H1 (cell line): Measurements from ENCODE around the gene SIX6. TPM values are rescaled to one million over a fixed set of nuclear protein-coding genes. Genes with fewer than 3 reads are reported as not detected.

Source experiments
- ASH2L ChIP-seq: fragments of 200-600, 300-600 bp; sonication (generic); IDR thresholded peaks from one replicate; pipeline ENCODE4 v1.7.1; 2017; ENCODE audit warnings: low read length
- BACH1 ChIP-seq: IDR thresholded peaks from 2 replicates; pipeline ENCODE4 v1.6.1; 2012; ENCODE audit warnings: low read length, improper control_type of control experiment
- BCL11A ChIP-seq, 2 experiments: IDR thresholded peaks; one replicate each; pipeline ENCODE4 v1.6.1; 2011; ENCODE audit warnings: low read depth in 2 of 2, low read length in 2 of 2, mild to moderate bottlenecking in 2 of 2
- BRCA1 ChIP-seq: IDR thresholded peaks from 2 replicates; pipeline ENCODE4 v1.6.1; 2012; ENCODE audit warnings: low read depth, low read length, improper control_type of control experiment
- CBX5 ChIP-seq: fragments of 300-800, 300-1000 bp; sonication (generic); IDR thresholded peaks from 2 replicates; pipeline ENCODE4 v1.7.1; 2016; ENCODE audit warnings: antibody characterized with exemption, low read length, low read depth
- CTBP2 ChIP-seq: IDR thresholded peaks from 2 replicates; pipeline ENCODE4 v1.7.0; 2011; ENCODE audit warnings: borderline replicate concordance, mild to moderate bottlenecking, moderate library complexity, mixed read lengths, low read length; ENCODE audit not compliant: insufficient read depth, insufficient read length
- CTCF ChIP-seq, 3 experiments: IDR thresholded peaks; 1 replicate in 2 of 3; 2 replicates in 1 of 3; pipeline versions ENCODE4 v1.5.1 to v1.6.1; 2011; ENCODE audit warnings: low read length in 3 of 3, mild to moderate bottlenecking in 3 of 3, inconsistent platforms in 2 of 3, low read depth in 1 of 3, moderate library complexity in 1 of 3; ENCODE audit not compliant: insufficient read depth in 1 of 3; ENCODE audit errors: control extremely low read depth in 1 of 3
- GTF2F1 ChIP-seq: IDR thresholded peaks from 2 replicates; pipeline ENCODE4 v1.6.1; 2012; ENCODE audit warnings: low read depth, low read length, improper control_type of control experiment, borderline replicate concordance
- HDAC2 ChIP-seq, 2 experiments: fragments of 300-600 bp in 1 of 2; sonication (generic) in 1 of 2; IDR thresholded peaks; 2 replicates each; pipeline ENCODE4 v1.6.1; 2011 to 2012; ENCODE audit warnings: low read depth in 2 of 2, low read length in 2 of 2, mild to moderate bottlenecking in 2 of 2, moderate library complexity in 2 of 2, borderline replicate concordance in 1 of 2, inconsistent platforms in 1 of 2
- JUND ChIP-seq: IDR thresholded peaks from 2 replicates; pipeline ENCODE4 v1.6.1; 2011; ENCODE audit warnings: mild to moderate bottlenecking, improper control_type of control experiment, low read length
- KDM1A ChIP-seq: fragments of 200-600, 300-600 bp; sonication (generic); IDR thresholded peaks from 2 replicates; pipeline ENCODE4 v1.7.1; 2016; ENCODE audit warnings: mild to moderate bottlenecking, low read length, borderline replicate concordance
- MAFK ChIP-seq: IDR thresholded peaks from 2 replicates; pipeline ENCODE4 v1.6.1; 2012; ENCODE audit warnings: low read depth, mild to moderate bottlenecking, improper control_type of control experiment, low read length
- MAX ChIP-seq: IDR thresholded peaks from 2 replicates; pipeline ENCODE4 v1.6.1; 2012; ENCODE audit warnings: inconsistent platforms
- NANOG ChIP-seq: IDR thresholded peaks from 2 replicates; pipeline ENCODE4 v1.6.1; 2011; ENCODE audit warnings: low read length, low read depth, mild to moderate bottlenecking, inconsistent platforms; ENCODE audit not compliant: insufficient read depth, poor library complexity, severe bottlenecking
- POU5F1 ChIP-seq: IDR thresholded peaks from 2 replicates; pipeline ENCODE4 v1.6.1; 2011; ENCODE audit warnings: low read depth, mild to moderate bottlenecking, low read length, moderate library complexity
- SIX5 ChIP-seq: IDR thresholded peaks from 2 replicates; pipeline ENCODE4 v1.6.1; 2011; ENCODE audit warnings: mild to moderate bottlenecking, low read depth, low read length
- TAF1 ChIP-seq: IDR thresholded peaks from 2 replicates; pipeline ENCODE4 v1.6.1; 2011; ENCODE audit warnings: mild to moderate bottlenecking, low read depth, low read length
- TAF7 ChIP-seq: optimal IDR thresholded peaks from 2 replicates; pipeline ENCODE3; 2011; ENCODE audit warnings: low read depth, mild to moderate bottlenecking, inconsistent platforms, low read length, moderate library complexity, borderline replicate concordance
- USF2 ChIP-seq: IDR thresholded peaks from 2 replicates; pipeline ENCODE4 v1.6.1; 2011; ENCODE audit warnings: low read length, improper control_type of control experiment
- polyA plus RNA-seq, 7 experiments: library from polyadenylated mRNA; depleted of rRNA in 3 of 7; stranded (reverse) in 5 of 7; unstranded in 2 of 7; fragments of >200 nt in 5 of 7; fragments of 200-250 nt in 2 of 7; gene quantifications; 1 replicate in 5 of 7; 2 replicates in 1 of 7; 4 replicates in 1 of 7; pipeline versions ENCODE4 v1.2.1 to v1.2.3, GENCODE V29; 2011 to 2013; ENCODE audit warnings: missing spikeins in 2 of 7, mixed read lengths in 2 of 7
- total RNA-seq: library from RNA; stranded (reverse); fragmentation: NEBNext Ultra II Directional; extraction: Animal tissue kit (Norgen Biotek cat#: 25700); gene quantifications from 2 replicates; pipeline ENCODE4 v1.2.1, GENCODE V29; 2021

SIX6 gene
- total and polyA plus RNA-seq, 2 of the 8 experiments (the other 6 are each of a cell fraction or from before 2014, with no cell fraction given), result 0.03 TPM; not detected in 1

GRCh38 chr14:60485598-60486251, 23.2 kb upstream of the SIX6 start, which contains the start of gene C14orf39 (continued):
- no peak for TF ChIP-seq ASH2L
- TF ChIP-seq TAF1, result peak; percentile 14; the same call in 1 of the 2 replicates
- TF ChIP-seq MAX, result peak; percentile 91
- TF ChIP-seq SIX5, result no peak
- peak; percentile 8 to 46; a peak in 1 of 4 replicates for TF ChIP-seq HDAC2 (IDR thresholded peaks at IDR 0.05; ENCODE audit: borderline replicate concordance in 1 of 2, low read depth in 2 of 2, low read length in 2 of 2)
- TF ChIP-seq CTBP2, result no peak
- TF ChIP-seq CTCF (IDR thresholded peaks at IDR 0.05; ENCODE audit: control extremely low read depth in 1 of 3, insufficient read depth in 1 of 3, low read depth in 1 of 3, low read length in 3 of 3), result no peak
- peak; percentile 29; the same call in 1 of the 2 replicates for TF ChIP-seq KDM1A
- TF ChIP-seq NANOG, result no peak
- 0 out of 2 replicates have a peak, but pooled peaks have one; percentile 40 for TF ChIP-seq BACH1
- TF ChIP-seq TAF7, result peak; percentile 24
- no peak for TF ChIP-seq JUND
- no peak for TF ChIP-seq CBX5
- no peak for TF ChIP-seq GTF2F1
- TF ChIP-seq USF2, result no peak
- no peak for TF ChIP-seq POU5F1
- TF ChIP-seq BCL11A (IDR thresholded peaks at IDR 0.05; ENCODE audit: low read depth in 2 of 2, low read length in 2 of 2), result no peak
- no peak for TF ChIP-seq MAFK
- TF ChIP-seq BRCA1, result peak; percentile 80
- TF ChIP-seq, all 59 proteins: peak for 17
